Esophagus squamous epithelium (tissue), 4 donors: ENCODE data around the gene APOA1.

ENCODE experiments used
- POLR2A ChIP-seq, 4 donors: fragments of 450-650 bp; IDR thresholded peaks; one replicate each; pipeline ENCODE4 v1.6.1; 2017; ENCODE audit warnings: antibody characterized with exemption in 4 of 4, mild to moderate bottlenecking in 4 of 4, moderate library complexity in 3 of 4
- TF ChIP-seq, protein P1 (sequence below), 6 experiments: fragments of 450-650 bp in 4 of 6; fragments of 200-600 bp in 2 of 6; sonication (generic) in 2 of 6; IDR thresholded peaks; one replicate each; pipeline ENCODE4 v1.5.1; 2016 to 2019; ENCODE audit warnings: antibody characterized with exemption in 6 of 6, mild to moderate bottlenecking in 4 of 6, moderate library complexity in 4 of 6

DNA sequence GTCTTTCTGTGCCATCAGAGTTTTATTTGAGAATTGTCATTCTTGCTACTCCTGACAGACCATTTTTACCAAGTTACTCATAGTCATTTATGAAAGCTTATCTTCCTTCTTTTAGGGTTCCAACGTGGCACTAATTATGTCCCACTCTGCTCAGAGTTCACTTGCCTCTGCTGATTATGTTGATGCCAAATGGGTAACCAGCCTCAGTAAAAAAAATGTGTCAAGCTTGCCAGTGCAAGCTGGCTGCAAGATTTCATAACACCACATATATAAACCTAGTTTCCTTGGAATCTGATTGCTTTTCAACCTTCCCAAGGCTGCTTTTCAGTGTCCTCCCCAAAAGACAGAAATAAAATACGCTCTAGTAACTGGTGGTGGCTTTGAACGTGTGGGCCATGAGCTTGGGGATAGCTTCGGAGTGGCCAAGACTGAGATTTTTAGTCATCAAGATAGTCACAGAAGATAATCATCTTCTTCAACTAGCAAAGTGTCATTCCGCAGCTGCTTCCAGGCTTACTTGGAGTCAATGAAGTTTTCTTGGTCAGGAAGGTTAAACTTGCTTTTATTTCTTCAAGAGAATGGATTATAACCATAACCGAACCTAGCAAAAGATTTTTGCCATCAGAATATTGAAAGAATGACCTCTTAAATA is 29.5 kb upstream of the APOA1 start:
- TF ChIP-seq, protein P1, sequence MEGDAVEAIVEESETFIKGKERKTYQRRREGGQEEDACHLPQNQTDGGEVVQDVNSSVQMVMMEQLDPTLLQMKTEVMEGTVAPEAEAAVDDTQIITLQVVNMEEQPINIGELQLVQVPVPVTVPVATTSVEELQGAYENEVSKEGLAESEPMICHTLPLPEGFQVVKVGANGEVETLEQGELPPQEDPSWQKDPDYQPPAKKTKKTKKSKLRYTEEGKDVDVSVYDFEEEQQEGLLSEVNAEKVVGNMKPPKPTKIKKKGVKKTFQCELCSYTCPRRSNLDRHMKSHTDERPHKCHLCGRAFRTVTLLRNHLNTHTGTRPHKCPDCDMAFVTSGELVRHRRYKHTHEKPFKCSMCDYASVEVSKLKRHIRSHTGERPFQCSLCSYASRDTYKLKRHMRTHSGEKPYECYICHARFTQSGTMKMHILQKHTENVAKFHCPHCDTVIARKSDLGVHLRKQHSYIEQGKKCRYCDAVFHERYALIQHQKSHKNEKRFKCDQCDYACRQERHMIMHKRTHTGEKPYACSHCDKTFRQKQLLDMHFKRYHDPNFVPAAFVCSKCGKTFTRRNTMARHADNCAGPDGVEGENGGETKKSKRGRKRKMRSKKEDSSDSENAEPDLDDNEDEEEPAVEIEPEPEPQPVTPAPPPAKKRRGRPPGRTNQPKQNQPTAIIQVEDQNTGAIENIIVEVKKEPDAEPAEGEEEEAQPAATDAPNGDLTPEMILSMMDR (IDR thresholded peaks at IDR 0.05) = no peak
- no peak for TF ChIP-seq POLR2A (IDR thresholded peaks at IDR 0.05)
